Aorta (tissue), 5 donors: ENCODE results near the gene SLC25A25. TPM values are rescaled to one million over a fixed set of nuclear protein-coding genes. Genes with fewer than 3 reads are reported as not detected.

Experiments used
- ATAC-seq: fragments of 200-7000 bp; cut with Tn5 transposase; one replicate; pipeline ENCODE4 v1.9.1; 2022; ENCODE audit warnings: moderate library complexity; ENCODE audit not compliant: low FRiP score
- DNase-seq, 2 donors: peaks; one replicate each; pipeline ENCODE4 v3.0.0-alpha.2; 2020
- H3K27ac ChIP-seq, 2 donors: one replicate each; pipeline ENCODE4 v1.5.1; 2013; ENCODE audit warnings: low read length in 2 of 2, mild to moderate bottlenecking in 2 of 2, moderate library complexity in 2 of 2, control low read depth in 1 of 2, inconsistent platforms in 1 of 2, low read depth in 1 of 2
- H3K27me3 ChIP-seq, 2 donors: one replicate each; pipeline ENCODE4 v1.6.1; 2013; ENCODE audit warnings: control low read depth in 1 of 2, low read length in 1 of 2, mild to moderate bottlenecking in 1 of 2, moderate library complexity in 1 of 2; ENCODE audit not compliant: insufficient read depth in 2 of 2, control insufficient read depth in 1 of 2
- H3K36me3 ChIP-seq, 2 donors: one replicate each; pipeline ENCODE4 v1.6.1; 2013; ENCODE audit warnings: control low read depth in 1 of 2, low read length in 1 of 2, mild to moderate bottlenecking in 1 of 2; ENCODE audit not compliant: insufficient read depth in 2 of 2, control insufficient read depth in 1 of 2
- H3K4me1 ChIP-seq, 2 donors: one replicate each; pipeline ENCODE4 v1.6.1; 2013; ENCODE audit warnings: low read length in 2 of 2, control low read depth in 1 of 2, mild to moderate bottlenecking in 1 of 2, moderate library complexity in 1 of 2; ENCODE audit not compliant: insufficient read depth in 2 of 2, control insufficient read depth in 1 of 2
- H3K4me3 ChIP-seq, 2 donors: one replicate each; pipeline ENCODE4 v1.5.1; 2013; ENCODE audit warnings: low read length in 2 of 2, control low read depth in 1 of 2, mild to moderate bottlenecking in 1 of 2
- H3K9me3 ChIP-seq: one replicate; pipeline ENCODE4 v1.6.1; 2013; ENCODE audit warnings: mild to moderate bottlenecking, low read length; ENCODE audit not compliant: control insufficient read depth
- WGBS, 2 donors: extraction: QIAGEN DNeasy Blood & Tissue Kit; methylation state at CpG; one replicate each; pipeline ENCODE4 v1.1.7; 2013; 5-methylcytosine and 5-hydroxymethylcytosine counted together
- intact Hi-C, 2 donors: fragments of 100-400 bp; cut with DNase I; formaldehyde crosslinking; loops; one replicate each; pipeline versions ENCODE4 v1.14.2 to v1.15.0; 2022
- polyA plus RNA-seq, 2 donors: library from polyadenylated mRNA; stranded (reverse); fragments of 200-250 nt; gene quantifications; one replicate each; pipeline ENCODE4 v1.2.3, GENCODE V29; 2013
- total RNA-seq, 2 donors: library from RNA; stranded (reverse); fragmentation: NEBNext Ultra II Directional; extraction: Animal tissue kit (Norgen Biotek cat#: 25700); gene quantifications; one replicate each; pipeline ENCODE4 v1.2.1, GENCODE V29; 2021
- donor health status: healthy with polysubstance abuse.
- donor health status: Bipolar disorder and iron deficiency.
- donor health status: DM: no; HTN: no; CAD: no.
- donor health status: DM: no; HTN: no; CAD: no.
- donor health status: DM: yes; HTN: yes; CAD: no.

The SLC25A25 gene
- total and polyA plus RNA-seq, 4 donors = 9.8 to 40.9 (median 15.3) TPM

GRCh38 chr9:128056086-128056485 is 11.9 kb upstream of the SLC25A25 start:
- Histone ChIP-seq H3K36me3 (no peaks in the 10 kb centered on the region), H3K4me3 (no peak overlapping the region), H3K9me3 (no peaks in the 10 kb centered on the region), H3K27me3 (no peaks in the 10 kb centered on the region), H3K27ac (no peak overlapping the region), H3K4me1 (no peaks in the 10 kb centered on the region)
- intact Hi-C loops = no loop called here
- DNase-seq (no peak), ATAC-seq (peak; percentile 13)
- WGBS, 2 donors = 78 to 80% methylated on average over 3 of the region's 3 CpGs

- Histone ChIP-seq H3K9me3 (no peaks in the 10 kb centered on the region), H3K4me1 (no peaks in the 10 kb centered on the region), H3K36me3 (no peaks in the 10 kb centered on the region), H3K4me3 (no peak overlapping the region), H3K27ac (no peak overlapping the region), H3K27me3 (no peaks in the 10 kb centered on the region)
- ATAC-seq (no peak), DNase-seq (no peak)
- whole genome bisulfite sequencing, 2 donors = 78 to 82% methylated on average over 14 of the region's 14 CpGs
- intact Hi-C loops = no loop called here
These were observed 10.9 kb upstream of the SLC25A25 start for GRCh38 chr9:128056887-128057723.

GRCh38 chr9:128057724-128058409 is 10.2 kb upstream of the SLC25A25 start:
- Histone ChIP-seq H3K4me3 (no peak overlapping the region), H3K27ac (no peak overlapping the region), H3K36me3 (peaks cover 0 to 1% of the 10 kb centered on the region in 2 donors), H3K27me3 (no peaks in the 10 kb centered on the region), H3K4me1 (no peaks in the 10 kb centered on the region), H3K9me3 (no peaks in the 10 kb centered on the region)
- WGBS, 2 donors = 90 to 92% methylated on average over 8 of the region's 8 CpGs
- ATAC-seq (no peak), DNase-seq (no peak)
- intact Hi-C loops = no loop called here

- Histone ChIP-seq H3K9me3 (no peaks in the 10 kb centered on the region), H3K4me1 (no peaks in the 10 kb centered on the region), H3K27me3 (no peaks in the 10 kb centered on the region), H3K36me3 (peaks cover 0 to 1% of the 10 kb centered on the region in 2 donors), H3K4me3 (no peak overlapping the region), H3K27ac (no peak overlapping the region)
- no peak for DNase-seq
- WGBS, 2 donors = 46 to 52% methylated on average over 6 of the region's 6 CpGs
- intact Hi-C loops = no loop called here
- no peak for ATAC-seq
These were observed 8.6 kb upstream of the SLC25A25 start for GRCh38 chr9:128059365-128059983.

GRCh38 chr9:128061275-128061960 is 6.6 kb upstream of the SLC25A25 start:
- no peak overlapping the region for H3K4me3 ChIP-seq
- WGBS, 2 donors = 75% methylated on average over 13 of the region's 13 CpGs
- H3K27ac ChIP-seq = no peak overlapping the region
- ATAC-seq (no peak), DNase-seq (no peak)
- no peaks in the 10 kb centered on the region for H3K9me3 ChIP-seq
- H3K4me1 ChIP-seq = no peaks in the 10 kb centered on the region
- peaks cover 0 to 1% of the 10 kb centered on the region in 2 donors for H3K36me3 ChIP-seq
- intact Hi-C loops = loop anchor here in 1 of 2 donors (5.0 kb wide), 1 partner anchor 41 kb away; no protein-coding TSS in a partner anchor
- H3K27me3 ChIP-seq = no peaks in the 10 kb centered on the region

GRCh38 chr9:128062279-128062678 is 5.8 kb upstream of the SLC25A25 start:
- intact Hi-C loops = loop anchor here in 1 of 2 donors (5.0 kb wide), 1 partner anchor 40 kb away; no protein-coding TSS in a partner anchor
- ATAC-seq (no peak), DNase-seq (no peak)
- H3K9me3 ChIP-seq = no peaks in the 10 kb centered on the region
- H3K27ac ChIP-seq = no peak overlapping the region
- H3K4me1 ChIP-seq = peaks cover 0 to 2% of the 10 kb centered on the region in 2 donors
- 75 to 77% methylated on average over 6 of the region's 6 CpGs for WGBS, 2 donors
- no peaks in the 10 kb centered on the region for H3K27me3 ChIP-seq
- peaks cover 0 to 1% of the 10 kb centered on the region in 2 donors for H3K36me3 ChIP-seq
- no peak overlapping the region for H3K4me3 ChIP-seq

GRCh38 chr9:128062846-128063831 is 4.9 kb upstream of the SLC25A25 start:
- peaks cover 0 to 1% of the 10 kb centered on the region in 2 donors for H3K36me3 ChIP-seq
- peaks cover 0 to 2% of the 10 kb centered on the region in 2 donors for H3K4me1 ChIP-seq
- ATAC-seq = no peak
- no peak overlapping the region for H3K4me3 ChIP-seq
- 94 to 95% methylated on average over 28 of the region's 28 CpGs for WGBS, 2 donors
- H3K9me3 ChIP-seq = no peaks in the 10 kb centered on the region
- H3K27ac ChIP-seq = no peak overlapping the region
- no peak for DNase-seq
- no peaks in the 10 kb centered on the region for H3K27me3 ChIP-seq
- intact Hi-C loops = loop anchor here in 1 of 2 donors (5.0 kb wide), 1 partner anchor 39 kb away; no protein-coding TSS in a partner anchor
